Tracheal epithelial cell (primary cell): ENCODE data around the gene CDH23. TPM values are rescaled to one million over a fixed set of nuclear protein-coding genes. Genes with fewer than 3 reads are reported as not detected.

Experiments
- total RNA-seq: library from RNA; depleted of rRNA; stranded (reverse); fragments of >200 nt; gene quantifications from 2 replicates; pipeline ENCODE4 v1.2.1, GENCODE V29; 2014

CDH23 gene
- under 0.01 TPM in 1 of 2 replicates, not detected in the other for total RNA-seq

DNA sequence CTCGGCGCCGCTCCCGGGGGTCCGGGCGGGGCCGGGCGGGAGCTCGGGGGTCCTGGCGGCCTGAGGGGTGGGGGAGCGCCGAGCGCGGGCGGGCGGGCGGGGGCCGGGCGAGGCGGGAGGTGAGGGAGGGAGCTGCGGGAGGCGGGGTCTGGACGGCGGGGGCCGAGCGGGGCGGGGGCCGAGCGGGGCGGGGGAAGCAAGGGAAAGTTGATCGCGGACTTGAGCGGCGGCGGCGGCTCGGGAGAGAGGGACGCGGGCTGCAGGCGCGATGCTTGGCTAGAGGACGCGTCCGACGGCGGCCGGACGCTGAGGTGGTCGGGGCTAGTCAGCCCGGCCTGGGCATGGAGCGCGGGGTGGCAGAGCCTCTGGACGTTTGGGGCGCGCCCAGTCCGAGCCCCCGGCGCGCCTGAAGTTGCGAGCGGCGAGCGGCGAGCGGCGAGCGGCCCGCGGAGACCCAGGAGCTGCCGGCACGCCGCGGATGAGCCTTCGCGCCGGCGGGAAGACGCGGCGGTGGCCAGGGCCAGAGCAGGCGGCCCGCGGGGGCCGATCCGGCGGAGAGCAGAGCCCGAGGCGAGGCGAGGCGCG lies at the start of gene CDH23:
TSS of gene CDH23 (plus strand) at position 210 of the 585 bp plus-strand sequence. CDS start 42,912 bp downstream, outside the sequence.

DNA sequence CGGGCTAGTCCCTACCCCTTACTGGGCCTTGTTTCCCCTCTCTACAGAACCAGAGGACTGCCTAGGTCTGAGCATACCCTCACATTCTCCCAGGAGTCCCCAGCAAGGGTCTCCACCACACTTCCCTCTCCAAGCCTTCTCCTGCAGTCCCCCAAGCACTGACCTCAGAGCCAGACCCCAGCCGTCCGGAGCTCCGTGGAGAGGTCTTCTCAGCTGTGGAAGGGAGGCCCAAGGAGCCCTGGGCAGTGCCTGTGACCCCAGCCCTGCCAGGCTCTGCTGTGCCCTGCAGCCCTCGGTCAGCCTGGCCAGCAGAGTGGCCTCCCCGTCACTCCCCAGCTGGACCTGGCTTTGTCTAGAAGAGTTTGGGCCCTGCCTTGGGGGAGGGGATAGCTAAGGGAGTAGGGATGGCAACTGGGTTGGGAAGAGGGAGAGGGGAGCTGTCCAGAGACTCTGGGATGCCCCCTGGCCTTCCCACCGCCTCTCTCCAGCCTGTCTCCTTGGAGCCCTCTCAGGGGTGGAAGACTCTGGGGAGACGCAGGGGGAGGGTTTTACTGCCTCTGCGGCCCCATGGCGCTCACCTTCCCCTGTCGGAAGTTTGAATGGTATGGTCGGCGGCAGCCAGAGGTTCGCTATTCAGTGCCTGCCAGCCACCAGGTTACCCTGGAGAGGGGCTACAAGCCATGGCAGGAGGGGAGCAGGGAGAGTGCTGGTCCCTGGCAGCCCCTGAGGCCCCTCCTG lies 322.9 kb downstream of the CDH23 start, which contains the start of gene C10orf105:
TSS of gene C10orf105 (minus strand) at position 315 of the 738 bp plus-strand sequence. CDS start 3,441 bp downstream, outside the sequence.

DNA sequence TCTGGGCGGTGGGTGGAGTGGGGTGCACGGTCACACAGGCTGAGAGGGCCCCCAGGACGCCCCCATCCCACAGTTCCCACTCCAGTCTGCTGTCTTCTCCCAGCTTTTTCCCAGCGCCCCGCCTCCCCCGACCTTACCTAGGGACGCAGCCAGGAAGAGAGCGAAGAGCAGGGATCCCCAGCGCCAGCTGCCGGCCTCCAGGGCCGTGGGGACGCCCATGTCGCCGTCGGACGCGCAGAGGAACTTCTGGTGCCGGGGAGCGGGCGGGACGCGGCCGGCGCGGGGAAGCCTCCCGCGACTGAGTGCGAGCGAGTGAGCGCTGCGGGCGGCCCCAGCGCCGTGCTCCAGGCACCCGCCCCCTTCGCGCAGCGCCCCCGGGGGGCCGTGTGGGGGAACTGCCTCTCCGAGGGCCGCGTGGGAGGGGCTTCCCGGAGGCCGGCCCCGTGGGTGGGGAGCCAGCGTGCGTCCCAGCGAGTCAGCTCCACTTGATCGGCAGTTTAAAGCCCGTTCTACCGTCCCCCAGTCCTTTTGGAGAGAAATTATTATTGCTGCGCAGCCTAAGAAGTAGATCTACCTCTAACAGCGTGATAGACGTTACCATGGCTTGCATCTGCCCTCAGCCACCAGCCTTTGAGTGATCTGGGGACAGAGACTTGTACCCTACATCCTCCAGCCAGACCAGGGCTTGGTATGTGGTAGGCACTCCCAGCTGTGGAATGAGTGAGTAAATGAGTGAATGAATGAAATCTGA lies 376.7 kb downstream of the CDH23 start, which contains the start of gene VSIR:
TSS of gene VSIR (minus strand) at position 300 of the 751 bp plus-strand sequence. CDS start at position 219, 81 bp downstream.

DNA sequence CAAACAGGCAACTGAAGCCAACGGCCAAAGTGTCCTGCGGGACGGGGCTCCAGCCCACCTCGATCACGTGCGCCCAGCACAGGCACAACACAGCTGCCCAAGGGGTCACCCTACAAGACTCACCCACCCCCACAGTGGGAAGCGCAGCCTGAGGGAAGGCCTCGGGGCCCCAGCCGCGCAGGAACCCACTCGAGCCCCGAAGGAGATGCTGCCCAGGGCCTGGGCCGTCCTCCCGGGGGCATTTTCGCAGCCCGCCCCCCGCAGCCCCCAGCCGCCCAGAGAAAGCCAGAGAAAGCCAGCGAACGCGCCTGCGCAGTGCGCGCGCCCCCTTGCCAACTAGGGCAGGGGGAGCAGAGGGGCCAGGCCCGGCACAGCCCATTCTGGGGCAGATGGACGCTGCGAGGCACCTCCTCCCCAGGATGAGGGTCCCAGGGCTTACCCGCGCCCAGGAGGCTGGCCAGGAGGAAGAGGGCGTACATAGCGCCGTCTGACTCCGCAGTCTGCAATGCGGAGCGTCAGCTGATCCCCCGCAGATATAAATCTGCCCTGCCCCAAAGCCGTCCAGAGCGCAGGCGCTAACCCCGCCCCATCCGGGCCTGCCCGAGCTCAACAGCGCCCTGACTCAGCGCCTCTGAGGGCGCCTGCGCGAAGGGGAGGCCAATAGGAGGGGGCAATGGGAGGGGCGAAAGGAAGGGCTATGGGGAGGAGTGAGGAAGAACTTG lies 454.2 kb downstream of the CDH23 start, which contains the start of gene PSAP:
TSS of gene PSAP (minus strand) at position 509 of the 722 bp plus-strand sequence. CDS start at position 479, 30 bp downstream.

Other genes with a start within 250 kb of the CDH23 start
- gene UNC5B, start 184.3 kb upstream of the CDH23 start, total RNA-seq: 14.0 and 64.6 TPM in 2 replicates
- gene SLC29A3, start 77.7 kb upstream of the CDH23 start, total RNA-seq: 0.43 and 1.2 TPM in 2 replicates